Jurkat, Clone E6-1 (cell line): ENCODE data around the gene U2AF2. TPM values are rescaled to one million over a fixed set of nuclear protein-coding genes. Genes with fewer than 3 reads are reported as not detected.

Source experiments
- DNase-seq: peaks from one replicate; pipeline ENCODE4 v3.0.0-alpha.2; 2011; ENCODE audit warnings: low read depth, low spot score
- H3K4me3 ChIP-seq: 2 replicates; pipeline ENCODE4 v1.5.1; 2011; ENCODE audit warnings: mild to moderate bottlenecking, low read length, control low read depth, moderate library complexity
- polyA plus RNA-seq: library from polyadenylated mRNA; unstranded; fragments of >200 nt; gene quantifications from one replicate; pipeline ENCODE4 v1.2.1, GENCODE V29; 2012; ENCODE audit warnings: missing spikeins; ENCODE audit not compliant: insufficient read length, insufficient read depth

Gene U2AF2
- polyA plus RNA-seq: 313 TPM

DNA sequence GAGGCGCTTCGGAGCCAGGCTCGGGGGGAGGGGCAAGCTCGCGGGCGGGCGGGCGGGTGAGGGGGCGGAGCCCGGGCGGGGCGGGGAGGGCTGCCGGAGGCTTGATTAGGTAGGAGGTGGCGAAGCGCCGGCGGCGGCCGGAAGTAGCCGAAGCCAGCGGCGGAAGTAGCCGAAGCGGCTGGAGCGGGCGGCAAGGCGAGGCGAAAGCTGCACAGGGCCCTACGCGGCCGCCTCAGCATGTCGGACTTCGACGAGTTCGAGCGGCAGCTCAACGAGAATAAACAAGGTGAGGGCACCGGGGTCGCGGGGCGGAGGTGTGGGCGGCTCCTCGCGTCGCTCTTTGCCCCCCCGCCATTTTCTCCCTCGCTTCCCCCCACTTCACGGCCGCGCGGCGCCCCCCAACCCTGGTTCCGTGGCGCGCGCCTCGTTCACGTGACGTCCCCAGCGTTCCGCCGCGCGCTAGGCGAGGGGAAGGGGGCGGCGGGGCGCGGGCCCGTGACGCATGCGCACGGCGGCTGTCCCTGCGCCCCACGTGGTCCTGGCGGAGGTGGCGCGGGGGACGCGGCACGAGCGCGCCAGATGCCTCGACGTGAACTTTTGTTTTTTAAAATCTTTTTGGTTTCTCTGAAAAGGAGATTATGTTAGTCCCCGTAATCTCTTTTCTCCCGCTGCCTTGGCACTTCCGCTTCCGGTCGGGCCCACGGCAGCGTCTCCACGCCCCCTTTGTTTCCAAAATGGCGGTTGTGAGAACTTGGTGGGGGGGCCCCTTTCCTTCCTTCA lies at the start of gene U2AF2:
TSS of gene U2AF2 (plus strand) at position 168 of the 780 bp plus-strand sequence. CDS start at position 238, 70 bp downstream.
- peak within 1 kb of the TSS; percentile 83 for H3K4me3 ChIP-seq
- DNase-seq: peak; percentile 87

DNA sequence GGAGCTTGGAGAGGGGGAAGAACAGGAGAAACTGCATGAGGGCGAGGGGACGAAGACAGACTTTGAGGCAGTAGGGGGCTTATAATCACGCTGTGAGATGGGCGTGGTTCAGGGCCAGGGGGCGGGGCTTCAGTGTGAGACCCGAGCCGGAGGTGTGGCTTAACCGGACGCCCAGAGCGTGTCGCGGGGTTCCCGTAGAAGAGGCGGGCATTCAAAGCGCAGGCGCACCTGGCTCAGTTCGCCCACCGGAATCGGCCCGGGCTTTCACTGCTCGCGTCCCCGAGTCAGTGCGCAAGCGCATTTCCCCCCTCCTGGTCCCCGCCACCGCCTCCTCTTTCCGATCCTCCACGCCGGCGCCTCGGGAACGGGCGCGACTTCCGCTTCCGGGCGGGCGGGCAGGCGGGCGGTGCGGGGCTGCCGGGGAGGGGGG lies 49.6 kb upstream of the U2AF2 start:
- DNase-seq: peak; percentile 95
- peak overlapping the region; percentile 91 for H3K4me3 ChIP-seq

DNA sequence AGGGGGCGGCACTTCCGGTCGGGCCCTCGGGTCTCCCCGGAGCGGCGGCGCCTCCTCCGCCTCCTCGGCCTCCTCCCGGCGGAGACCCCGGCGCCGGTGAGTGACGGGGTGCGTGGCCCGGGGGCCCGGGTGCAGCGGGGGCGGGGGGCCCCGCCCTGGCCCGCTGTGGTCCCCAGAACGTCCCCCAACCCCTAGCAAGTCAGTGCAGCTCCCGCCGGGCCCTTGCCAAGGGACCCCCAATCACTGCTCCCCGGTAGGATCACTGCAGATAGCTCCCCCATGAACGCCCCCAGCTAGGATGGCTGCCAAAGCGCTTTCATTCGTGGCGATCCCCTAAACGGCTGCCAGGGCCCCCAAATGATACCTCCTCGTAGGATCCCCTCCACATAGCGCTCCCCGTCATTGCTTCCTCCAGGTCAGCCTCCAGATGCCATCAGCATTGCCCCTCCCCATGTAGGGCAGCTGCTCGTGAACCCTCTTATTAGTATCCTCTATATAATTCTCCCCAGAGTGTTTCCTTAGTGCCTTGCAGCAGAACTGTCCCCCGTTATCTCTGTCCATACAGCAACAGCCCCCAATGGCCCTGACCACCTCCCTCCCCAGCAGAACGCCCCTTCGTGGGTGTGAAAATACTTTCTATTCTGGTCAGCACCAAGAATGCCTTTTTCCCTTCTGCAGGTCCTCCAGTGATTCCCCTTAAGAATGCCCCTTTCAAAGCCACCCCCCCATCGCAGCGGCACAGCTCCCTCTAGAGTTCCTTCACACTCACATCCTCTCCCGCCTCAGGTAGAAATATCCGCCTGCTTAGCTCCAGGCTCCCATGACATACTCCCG lies 49.0 kb upstream of the U2AF2 start, which contains the start of gene ZNF865:
TSS of gene ZNF865 (plus strand) at position 11 of the 834 bp plus-strand sequence. CDS start 7,972 bp downstream, outside the sequence.
- peak; percentile 73 for DNase-seq
- H3K4me3 ChIP-seq: peak within 1 kb of the TSS; percentile 91

DNA sequence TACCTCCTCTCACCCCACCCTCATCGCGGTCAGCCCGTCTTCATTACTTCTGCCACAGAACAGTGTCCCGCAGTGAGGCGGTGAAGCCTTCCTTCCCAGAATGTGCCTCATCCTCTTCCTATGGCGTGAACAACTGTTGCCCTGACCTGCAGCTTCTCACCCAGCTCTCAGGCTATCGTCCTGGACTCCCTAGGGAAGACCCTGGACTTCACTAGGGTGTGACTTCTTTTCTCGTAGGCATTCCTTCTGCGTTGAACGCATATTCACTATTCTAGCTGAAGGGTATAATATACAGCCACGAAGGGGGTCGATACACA lies 48.4 kb upstream of the U2AF2 start:
- peak overlapping the region; percentile 91 for H3K4me3 ChIP-seq
- DNase-seq: no peak

DNA sequence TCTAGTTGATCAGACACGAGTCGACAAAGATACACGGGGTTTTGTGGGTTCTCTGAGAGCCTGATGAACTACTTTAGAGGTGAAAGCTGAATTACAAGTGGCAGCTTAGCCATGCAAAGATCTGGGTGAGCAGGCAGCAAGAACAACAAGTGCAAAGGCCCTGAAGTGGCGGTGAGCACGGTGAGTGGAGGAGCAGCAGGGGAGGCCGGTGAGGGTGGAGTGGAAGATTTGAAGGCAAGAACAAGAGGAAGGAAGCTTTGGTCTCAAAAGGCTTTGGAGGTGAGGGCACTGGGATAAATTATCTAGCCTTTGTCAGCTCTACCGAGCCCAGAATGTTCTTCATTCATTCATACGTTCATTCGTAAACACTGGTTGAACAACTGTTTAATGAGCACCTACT lies 48.0 kb upstream of the U2AF2 start:
- DNase-seq: no peak
- H3K4me3 ChIP-seq: peak overlapping the region; percentile 91

DNA sequence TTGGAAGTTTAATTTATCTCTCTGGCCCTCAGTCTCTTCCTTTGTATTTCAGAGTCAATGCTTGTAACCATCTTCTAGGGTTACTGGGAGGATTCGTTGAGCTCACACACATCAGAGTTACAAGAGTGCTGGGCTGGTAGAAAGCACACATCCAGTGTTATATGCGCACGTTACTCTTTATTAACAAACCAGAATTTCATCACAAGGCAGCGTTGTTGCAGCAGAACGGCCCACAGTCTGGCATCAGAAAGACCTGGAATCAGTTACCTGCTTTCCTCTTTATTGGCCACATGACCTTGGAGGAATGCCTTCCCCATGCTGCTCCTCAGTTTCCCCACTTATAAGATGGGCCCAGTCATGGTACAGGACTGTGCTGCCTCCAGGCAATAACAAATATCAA lies 45.5 kb upstream of the U2AF2 start:
- no peak overlapping the region for H3K4me3 ChIP-seq
- DNase-seq: no peak

DNA sequence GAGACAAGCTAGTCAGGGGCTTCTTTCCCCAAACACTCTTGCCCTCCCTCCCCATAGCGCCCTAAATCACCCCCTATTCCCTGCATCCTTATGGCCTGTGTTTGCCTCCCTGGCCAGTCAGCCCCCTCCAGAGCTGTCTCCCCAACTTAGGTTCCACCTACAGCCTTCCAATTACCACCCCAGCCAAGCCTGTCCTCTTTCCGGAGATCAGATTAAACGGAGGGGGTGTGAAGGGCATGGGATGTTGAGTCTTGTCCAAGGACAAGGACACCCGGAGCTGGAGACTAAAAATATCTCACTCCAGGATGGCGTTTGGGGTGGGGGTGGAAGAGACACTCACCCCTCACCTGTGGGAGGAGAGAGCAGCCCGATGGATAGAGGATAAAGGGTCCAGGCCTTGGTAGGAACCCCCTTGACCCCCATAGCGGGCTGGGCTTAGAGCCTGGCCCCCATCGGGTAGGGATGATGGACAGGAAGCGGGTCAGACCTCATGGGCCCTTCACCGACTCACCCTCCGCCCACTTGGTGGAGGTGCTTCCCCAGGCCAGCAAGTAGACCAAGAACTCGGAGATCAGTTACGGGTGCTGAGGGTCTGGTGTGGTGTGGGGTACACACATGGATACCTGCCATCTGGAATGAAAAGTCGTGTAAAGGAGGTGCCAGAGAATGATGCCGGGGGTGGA lies 43.4 kb upstream of the U2AF2 start:
- no peak overlapping the region for H3K4me3 ChIP-seq

DNA sequence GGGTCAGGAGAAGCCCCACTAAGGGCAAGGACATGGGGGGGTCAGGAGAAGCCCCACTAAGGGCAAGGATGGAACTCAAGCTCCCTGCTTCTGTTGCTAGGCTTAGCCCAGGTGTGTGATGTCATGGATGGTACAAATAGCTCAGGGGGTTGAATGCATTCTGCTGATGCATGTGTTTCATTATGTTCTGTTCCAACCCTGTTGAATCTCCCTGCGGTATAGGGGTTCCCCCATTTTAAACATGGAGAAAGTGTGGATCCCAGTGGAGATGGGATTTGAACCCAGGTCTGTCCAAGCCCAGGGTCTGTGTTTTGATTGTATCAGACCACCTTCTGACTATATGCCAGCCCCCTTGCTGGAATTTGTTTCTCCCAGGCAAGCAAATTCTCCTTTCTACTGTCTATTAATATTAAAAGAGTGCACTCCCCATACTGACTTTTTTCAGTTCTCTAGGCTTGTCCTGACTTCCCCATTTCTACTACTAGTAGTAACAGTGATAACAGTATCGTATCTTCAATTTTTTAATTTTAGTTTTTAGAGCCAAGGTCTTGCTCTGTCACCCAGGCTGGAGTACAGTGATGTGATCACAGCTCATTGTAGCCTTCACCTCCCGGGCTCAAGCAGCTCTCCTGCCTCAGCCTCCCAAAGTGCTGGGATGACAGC lies 42.7 kb upstream of the U2AF2 start:
- DNase-seq: no peak
- H3K4me3 ChIP-seq: no peak overlapping the region

More for the DNA sequence above, 43.4 kb upstream of the U2AF2 start:
- DNase-seq: no peak

DNA sequence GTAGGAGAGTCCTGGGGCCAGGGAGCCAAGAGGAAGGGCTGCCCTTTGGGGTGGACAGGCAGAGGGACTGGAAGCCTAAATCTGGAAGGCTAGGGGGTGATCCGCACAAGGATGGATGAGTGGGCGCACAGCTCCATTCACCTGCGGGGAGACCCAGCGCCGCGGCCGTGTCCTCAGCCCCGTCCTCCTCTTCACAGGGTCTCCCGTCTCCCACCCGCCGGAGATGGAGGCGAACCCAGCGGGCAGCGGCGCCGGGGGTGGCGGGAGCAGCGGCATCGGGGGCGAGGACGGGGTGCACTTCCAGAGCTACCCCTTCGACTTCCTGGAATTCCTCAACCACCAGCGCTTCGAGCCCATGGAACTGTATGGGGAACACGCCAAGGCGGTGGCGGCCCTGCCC lies 41.4 kb upstream of the U2AF2 start:
- no peak for DNase-seq
- H3K4me3 ChIP-seq: no peak overlapping the region

DNA sequence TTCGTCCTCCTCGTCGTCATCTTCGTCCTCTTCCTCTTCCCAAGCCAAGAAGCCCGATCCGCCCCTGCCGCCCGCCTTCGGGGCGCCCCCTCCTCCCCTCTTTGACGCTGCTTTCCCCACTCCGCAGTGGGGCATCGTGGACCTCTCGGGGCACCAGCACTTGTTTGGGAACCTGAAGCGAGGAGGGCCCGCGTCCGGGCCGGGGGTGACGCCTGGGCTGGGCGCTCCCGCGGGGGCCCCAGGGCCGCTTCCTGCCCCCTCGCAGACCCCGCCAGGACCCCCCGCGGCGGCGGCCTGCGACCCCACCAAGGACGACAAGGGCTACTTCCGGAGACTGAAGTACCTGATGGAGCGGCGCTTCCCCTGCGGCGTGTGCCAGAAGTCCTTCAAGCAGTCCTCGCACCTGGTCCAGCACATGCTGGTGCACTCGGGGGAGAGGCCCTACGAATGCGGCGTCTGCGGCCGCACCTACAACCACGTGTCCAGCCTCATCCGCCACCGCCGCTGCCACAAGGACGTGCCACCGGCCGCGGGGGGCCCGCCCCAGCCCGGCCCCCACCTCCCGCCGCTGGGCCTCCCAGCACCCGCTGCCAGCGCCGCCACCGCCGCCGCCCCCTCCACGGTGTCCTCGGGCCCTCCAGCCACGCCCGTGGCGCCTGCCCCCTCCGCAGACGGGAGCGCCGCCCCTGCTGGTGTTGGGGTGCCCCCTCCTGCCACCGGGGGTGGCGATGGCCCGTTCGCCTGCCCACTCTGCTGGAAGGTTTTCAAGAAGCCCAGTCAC lies 40.7 kb upstream of the U2AF2 start:
- DNase-seq: no peak
- H3K4me3 ChIP-seq: no peak overlapping the region

DNA sequence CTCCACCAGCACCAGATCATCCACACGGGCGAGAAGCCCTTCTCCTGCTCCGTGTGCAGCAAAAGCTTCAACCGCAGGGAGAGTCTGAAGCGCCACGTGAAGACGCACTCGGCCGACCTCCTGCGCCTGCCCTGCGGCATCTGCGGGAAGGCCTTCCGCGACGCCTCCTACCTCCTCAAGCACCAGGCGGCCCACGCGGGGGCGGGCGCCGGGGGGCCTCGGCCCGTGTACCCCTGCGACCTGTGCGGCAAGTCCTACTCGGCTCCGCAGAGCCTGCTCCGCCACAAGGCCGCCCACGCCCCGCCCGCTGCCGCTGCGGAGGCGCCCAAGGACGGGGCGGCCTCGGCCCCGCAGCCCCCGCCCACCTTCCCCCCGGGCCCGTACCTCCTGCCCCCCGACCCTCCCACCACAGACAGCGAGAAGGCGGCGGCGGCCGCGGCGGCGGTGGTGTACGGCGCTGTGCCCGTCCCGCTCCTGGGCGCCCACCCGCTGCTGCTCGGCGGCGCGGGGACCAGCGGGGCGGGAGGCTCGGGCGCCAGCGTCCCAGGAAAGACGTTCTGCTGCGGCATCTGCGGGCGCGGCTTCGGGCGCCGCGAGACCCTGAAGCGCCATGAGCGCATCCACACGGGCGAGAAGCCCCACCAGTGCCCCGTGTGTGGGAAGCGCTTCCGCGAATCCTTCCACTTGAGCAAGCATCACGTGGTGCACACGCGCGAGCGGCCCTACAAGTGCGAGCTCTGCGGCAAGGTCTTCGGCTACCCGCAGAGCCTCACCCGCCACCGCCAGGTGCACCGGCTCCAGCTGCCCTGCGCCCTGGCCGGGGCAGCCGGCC lies 39.9 kb upstream of the U2AF2 start:
- DNase-seq: no peak
- H3K4me3 ChIP-seq: no peak overlapping the region

DNA sequence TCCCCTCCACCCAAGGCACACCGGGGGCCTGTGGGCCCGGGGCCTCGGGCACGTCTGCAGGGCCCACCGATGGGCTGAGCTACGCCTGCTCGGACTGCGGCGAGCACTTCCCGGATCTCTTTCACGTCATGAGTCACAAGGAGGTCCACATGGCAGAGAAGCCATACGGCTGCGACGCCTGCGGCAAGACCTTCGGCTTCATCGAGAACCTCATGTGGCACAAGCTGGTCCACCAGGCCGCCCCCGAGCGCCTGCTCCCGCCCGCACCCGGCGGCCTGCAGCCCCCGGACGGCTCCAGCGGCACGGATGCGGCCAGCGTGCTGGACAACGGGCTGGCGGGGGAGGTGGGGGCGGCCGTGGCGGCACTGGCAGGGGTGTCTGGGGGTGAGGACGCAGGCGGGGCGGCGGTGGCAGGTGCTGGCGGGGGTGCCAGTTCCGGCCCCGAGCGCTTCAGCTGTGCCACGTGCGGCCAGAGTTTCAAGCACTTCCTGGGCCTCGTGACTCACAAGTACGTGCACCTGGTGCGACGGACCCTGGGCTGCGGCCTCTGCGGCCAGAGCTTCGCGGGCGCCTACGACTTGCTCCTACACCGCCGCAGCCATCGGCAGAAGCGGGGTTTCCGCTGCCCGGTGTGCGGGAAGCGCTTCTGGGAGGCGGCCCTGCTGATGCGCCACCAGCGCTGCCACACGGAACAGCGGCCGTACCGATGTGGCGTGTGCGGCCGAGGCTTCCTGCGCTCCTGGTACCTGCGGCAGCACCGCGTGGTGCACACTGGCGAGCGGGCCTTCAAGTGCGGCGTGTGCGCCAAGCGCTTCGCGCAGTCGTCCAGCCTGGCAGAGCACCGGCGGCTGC lies 39.1 kb upstream of the U2AF2 start:
- DNase-seq: no peak
- no peak overlapping the region for H3K4me3 ChIP-seq

DNA sequence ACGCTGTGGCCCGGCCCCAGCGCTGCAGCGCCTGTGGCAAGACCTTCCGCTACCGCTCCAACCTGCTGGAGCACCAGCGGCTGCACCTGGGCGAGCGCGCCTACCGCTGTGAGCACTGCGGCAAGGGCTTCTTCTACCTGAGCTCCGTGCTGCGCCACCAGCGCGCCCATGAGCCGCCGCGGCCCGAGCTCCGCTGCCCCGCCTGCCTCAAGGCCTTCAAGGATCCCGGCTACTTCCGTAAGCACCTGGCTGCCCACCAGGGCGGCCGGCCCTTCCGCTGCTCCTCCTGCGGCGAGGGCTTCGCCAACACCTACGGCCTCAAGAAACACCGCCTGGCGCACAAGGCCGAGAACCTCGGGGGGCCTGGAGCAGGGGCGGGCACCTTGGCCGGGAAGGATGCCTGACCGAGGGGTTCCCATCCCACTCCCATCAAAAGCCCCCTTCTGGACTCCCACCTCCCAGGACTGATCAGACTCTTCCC lies 38.4 kb upstream of the U2AF2 start:
- DNase-seq: no peak
- H3K4me3 ChIP-seq: no peak overlapping the region

DNA sequence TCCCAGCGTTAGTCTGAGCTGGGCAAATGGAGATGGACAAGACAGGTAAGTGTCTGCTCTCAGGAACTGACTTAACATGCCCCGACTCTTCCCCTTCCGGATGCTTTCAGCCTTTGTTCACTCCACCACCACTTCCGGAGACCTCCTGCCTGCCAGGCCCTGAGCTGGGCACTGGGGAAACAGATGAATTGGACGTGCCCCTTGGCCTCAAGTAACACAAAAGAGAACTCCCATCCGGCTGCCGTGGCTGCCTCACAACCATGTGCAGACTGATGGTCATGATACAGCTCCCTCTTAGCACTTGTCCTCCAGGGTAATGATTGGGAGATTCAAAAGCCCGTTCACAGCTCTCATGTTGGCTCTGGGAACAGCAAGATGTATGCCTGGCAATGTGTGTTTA lies 37.4 kb upstream of the U2AF2 start:
- H3K4me3 ChIP-seq: no peak overlapping the region
- no peak for DNase-seq

DNA sequence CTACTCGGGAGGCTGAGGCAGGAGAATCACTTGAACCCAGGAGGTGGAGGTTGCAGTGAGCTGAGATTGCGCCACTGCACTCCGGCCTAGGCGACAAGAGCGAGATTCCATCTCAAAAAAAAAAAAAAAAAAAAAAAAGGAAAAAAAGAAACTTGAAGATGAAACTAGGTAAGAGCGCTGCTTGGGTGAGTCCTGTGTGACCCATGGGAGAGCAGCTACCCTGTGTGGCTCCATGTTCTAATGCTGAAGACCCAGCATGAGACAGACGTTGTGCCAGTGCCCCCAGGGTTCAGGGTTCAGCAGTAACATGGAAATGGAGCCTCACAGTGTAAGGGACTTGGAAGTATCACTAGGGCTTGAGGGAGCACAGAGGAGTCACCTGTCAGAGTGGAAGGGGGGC lies 36.4 kb upstream of the U2AF2 start:
- H3K4me3 ChIP-seq: no peak overlapping the region
- no peak for DNase-seq

DNA sequence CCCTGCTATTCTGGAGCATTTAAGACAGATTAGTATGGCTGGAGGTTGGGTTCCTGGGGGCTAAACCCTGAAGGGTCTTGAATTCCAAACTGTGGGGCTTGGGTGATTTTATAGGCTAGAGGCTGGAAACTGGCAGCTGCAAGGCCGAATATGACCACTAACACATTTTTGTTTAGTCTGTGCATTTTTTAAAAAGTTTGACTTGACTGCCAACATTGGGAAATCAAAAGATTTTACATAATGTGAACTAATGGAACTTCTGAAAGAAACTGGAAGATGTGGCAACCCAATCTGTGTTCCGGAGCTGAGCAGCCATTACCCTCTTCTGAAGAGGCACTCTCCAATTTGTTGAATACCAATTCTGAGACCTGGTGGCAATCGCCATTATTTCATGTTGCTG lies 35.5 kb upstream of the U2AF2 start:
- DNase-seq: no peak
- H3K4me3 ChIP-seq: no peak overlapping the region
